HG03060 (cell line): ENCODE data around the gene PLD5.
A peak's percentile ranks its signal among the peaks of the same experiment; 100 is the strongest.
"Not testable (repeated sequence)": the region's sequence is repeated elsewhere in the genome, so short reads cannot be mapped to it uniquely, and the experiment has no call there.

ENCODE experiments used
- ATAC-seq: cut with Tn5 transposase; IDR thresholded peaks from one replicate; pipeline ENCODE4 v1.9.1; 2021; ENCODE audit warnings: low read depth, moderate number of reproducible peaks; ENCODE audit not compliant: unreplicated experiment

Gene PLD5

GRCh38 chr1:242214455-242214854 is 310.0 kb downstream of the PLD5 start:
- not testable (repeated sequence) for ATAC-seq

GRCh38 chr1:242212961-242213360 is 311.5 kb downstream of the PLD5 start:
- not testable (repeated sequence) for ATAC-seq

- ATAC-seq = no peak
Measured at GRCh38 chr1:242212401-242212800, 312.1 kb downstream of the PLD5 start.

GRCh38 chr1:242211254-242212022 is 313.1 kb downstream of the PLD5 start:
- no peak for ATAC-seq

- ATAC-seq = not testable (repeated sequence)
Measured at GRCh38 chr1:242210316-242210715, 314.2 kb downstream of the PLD5 start.

- ATAC-seq = no peak
Measured at GRCh38 chr1:242209063-242209462, 315.4 kb downstream of the PLD5 start.

- no peak for ATAC-seq
Measured at GRCh38 chr1:242208021-242208420, 316.5 kb downstream of the PLD5 start.

GRCh38 chr1:242206994-242207393 is 317.5 kb downstream of the PLD5 start:
- ATAC-seq = no peak

- ATAC-seq = no peak
Measured at GRCh38 chr1:242205622-242206489, 318.6 kb downstream of the PLD5 start.

GRCh38 chr1:242203262-242203661 is 321.2 kb downstream of the PLD5 start:
- ATAC-seq = no peak

GRCh38 chr1:242201090-242201489 is 323.4 kb downstream of the PLD5 start:
- ATAC-seq = no peak

- ATAC-seq = no peak
Measured at GRCh38 chr1:242199776-242200458, 324.6 kb downstream of the PLD5 start.

GRCh38 chr1:242197907-242198820 is 326.3 kb downstream of the PLD5 start:
- ATAC-seq = no peak

- ATAC-seq = no peak
Measured at GRCh38 chr1:242196914-242197313, 327.6 kb downstream of the PLD5 start.

- ATAC-seq = no peak
Measured at GRCh38 chr1:242196101-242196500, 328.4 kb downstream of the PLD5 start.

- no peak for ATAC-seq
Measured at GRCh38 chr1:242189591-242189990, 334.9 kb downstream of the PLD5 start.

- peak; percentile 51 for ATAC-seq
Measured at GRCh38 chr1:242187816-242188215, 336.7 kb downstream of the PLD5 start.

GRCh38 chr1:242187171-242187570 is 337.3 kb downstream of the PLD5 start:
- no peak for ATAC-seq

- no peak for ATAC-seq
Measured at GRCh38 chr1:242185731-242186130, 338.8 kb downstream of the PLD5 start.

- ATAC-seq = no peak
Measured at GRCh38 chr1:242184955-242185354, 339.5 kb downstream of the PLD5 start.
